ENCODE measurements around the gene B3GNT9. TPM values are rescaled to one million over a fixed set of nuclear protein-coding genes. Genes with fewer than 3 reads are reported as not detected.

The B3GNT9 gene
- total RNA-seq, 3 donors from 2014 or later (not counting 1 experiment from before 2014, with no cell fraction given) = 0.80 to 1.3 (median 1.0) TPM

- Histone ChIP-seq H3K27ac (ENCODE audit: low read length) (no peak overlapping the region), H3K9me3 (ENCODE audit: control insufficient read depth, insufficient read depth, low read length) (no peaks in the 10 kb centered on the region), H3K4me3 (ENCODE audit: low read length) (no peak overlapping the region), H3K4me1 (ENCODE audit: control insufficient read depth, insufficient read depth, low read length) (peaks cover 16% of the 10 kb centered on the region), H3K27me3 (ENCODE audit: control insufficient read depth, insufficient read depth, low read length) (no peaks in the 10 kb centered on the region), H3K36me3 (ENCODE audit: control insufficient read depth, insufficient read depth, low read length) (no peaks in the 10 kb centered on the region)
- no peaks in the 10 kb centered on the region for H3K9me3 Mint-ChIP-seq
- H3K27me3 Mint-ChIP-seq (ENCODE audit: low read depth in 2 of 2) = no peaks in the 10 kb centered on the region
- H3K4me3 Mint-ChIP-seq = no peak overlapping the region
- peak overlapping the region in 1 of 2 donors; percentile 7 for H3K27ac Mint-ChIP-seq
- H3K4me1 Mint-ChIP-seq = peaks cover 15 to 18% of the 10 kb centered on the region in 2 donors
- ATAC-seq = no peak
- no peak for DNase-seq
- WGBS (ENCODE audit: insufficient coverage) = 79% methylated on average over 4 of the region's 5 CpGs
- no peaks in the 10 kb centered on the region for H3K36me3 Mint-ChIP-seq
- intact Hi-C loops (cut with micrococcal nuclease) = loop anchor here (10.0 kb wide), 1 partner anchor 91 kb away; no protein-coding TSS in a partner anchor
- TF ChIP-seq CTCF (IDR thresholded peaks at IDR 0.05) = no peak
These were observed 44.9 kb downstream of the B3GNT9 start for GRCh38 chr16:67105881-67106280.

GRCh38 chr16:67105246-67105645 lies 45.6 kb downstream of the B3GNT9 start:
- WGBS (ENCODE audit: insufficient coverage) = 66% methylated on average over 2 of the region's 2 CpGs
- TF ChIP-seq CTCF (IDR thresholded peaks at IDR 0.05) = no peak
- intact Hi-C loops (cut with micrococcal nuclease) = loop anchor here (10.0 kb wide), 1 partner anchor 90 kb away; no protein-coding TSS in a partner anchor
- DNase-seq (no peak), ATAC-seq (no peak)
- peaks cover 5% of the 10 kb centered on the region for H3K36me3 ChIP-seq (ENCODE audit: control insufficient read depth, insufficient read depth, low read length)
- peaks cover 9% of the 10 kb centered on the region for H3K4me1 ChIP-seq (ENCODE audit: control insufficient read depth, insufficient read depth, low read length)
- no peak overlapping the region for H3K27ac ChIP-seq (ENCODE audit: low read length)
- no peaks in the 10 kb centered on the region for H3K9me3 Mint-ChIP-seq
- H3K27ac Mint-ChIP-seq = no peak overlapping the region
- H3K27me3 ChIP-seq (ENCODE audit: control insufficient read depth, insufficient read depth, low read length) = no peaks in the 10 kb centered on the region
- H3K27me3 Mint-ChIP-seq (ENCODE audit: low read depth in 2 of 2) = no peaks in the 10 kb centered on the region
- H3K36me3 Mint-ChIP-seq = no peaks in the 10 kb centered on the region
- H3K4me3 ChIP-seq (ENCODE audit: low read length) = no peak overlapping the region
- H3K4me1 Mint-ChIP-seq = peaks cover 9 to 11% of the 10 kb centered on the region in 2 donors
- H3K9me3 ChIP-seq (ENCODE audit: control insufficient read depth, insufficient read depth, low read length) = no peaks in the 10 kb centered on the region
- H3K4me3 Mint-ChIP-seq = no peak overlapping the region

GRCh38 chr16:67104845-67105244 lies 46.0 kb downstream of the B3GNT9 start:
- peaks cover 6 to 7% of the 10 kb centered on the region in 2 donors for H3K4me1 Mint-ChIP-seq
- no peak for TF ChIP-seq CTCF (IDR thresholded peaks at IDR 0.05)
- H3K27ac Mint-ChIP-seq = no peak overlapping the region
- intact Hi-C loops (cut with micrococcal nuclease) = loop anchor here (10.0 kb wide), 1 partner anchor 90 kb away; no protein-coding TSS in a partner anchor
- ATAC-seq (no peak), DNase-seq (no peak)
- peaks cover 7% of the 10 kb centered on the region for H3K4me1 ChIP-seq (ENCODE audit: control insufficient read depth, insufficient read depth, low read length)
- peaks cover 7% of the 10 kb centered on the region for H3K36me3 ChIP-seq (ENCODE audit: control insufficient read depth, insufficient read depth, low read length)
- no peak overlapping the region for H3K4me3 ChIP-seq (ENCODE audit: low read length)
- no peaks in the 10 kb centered on the region for H3K36me3 Mint-ChIP-seq
- no peak overlapping the region for H3K27ac ChIP-seq (ENCODE audit: low read length)
- no peaks in the 10 kb centered on the region for H3K9me3 Mint-ChIP-seq
- H3K4me3 Mint-ChIP-seq = no peak overlapping the region
- no peaks in the 10 kb centered on the region for H3K27me3 ChIP-seq (ENCODE audit: control insufficient read depth, insufficient read depth, low read length)
- 87% methylated on average over 5 of the region's 6 CpGs for WGBS (ENCODE audit: insufficient coverage)
- no peaks in the 10 kb centered on the region for H3K27me3 Mint-ChIP-seq (ENCODE audit: low read depth in 2 of 2)
- no peaks in the 10 kb centered on the region for H3K9me3 ChIP-seq (ENCODE audit: control insufficient read depth, insufficient read depth, low read length)

GRCh38 chr16:67104061-67104460 lies 46.7 kb downstream of the B3GNT9 start:
- no peak overlapping the region for H3K4me3 ChIP-seq (ENCODE audit: low read length)
- H3K9me3 ChIP-seq (ENCODE audit: control insufficient read depth, insufficient read depth, low read length) = no peaks in the 10 kb centered on the region
- Mint-ChIP-seq H3K4me1 (no peaks in the 10 kb centered on the region), H3K9me3 (no peaks in the 10 kb centered on the region), H3K4me3 (no peak overlapping the region), H3K27me3 (ENCODE audit: low read depth in 2 of 2) (no peaks in the 10 kb centered on the region), H3K36me3 (no peaks in the 10 kb centered on the region), H3K27ac (no peak overlapping the region)
- peaks cover 2% of the 10 kb centered on the region for H3K4me1 ChIP-seq (ENCODE audit: control insufficient read depth, insufficient read depth, low read length)
- no peak for TF ChIP-seq CTCF (IDR thresholded peaks at IDR 0.05)
- ATAC-seq (no peak), DNase-seq (peak in 1 of 2 donors; percentile 18)
- H3K27me3 ChIP-seq (ENCODE audit: control insufficient read depth, insufficient read depth, low read length) = no peaks in the 10 kb centered on the region
- peaks cover 11% of the 10 kb centered on the region for H3K36me3 ChIP-seq (ENCODE audit: control insufficient read depth, insufficient read depth, low read length)
- H3K27ac ChIP-seq (ENCODE audit: low read length) = no peak overlapping the region
- intact Hi-C loops (cut with micrococcal nuclease) = loop anchor here (10.0 kb wide), 1 partner anchor 89 kb away; no protein-coding TSS in a partner anchor
- 64% methylated on average over 4 of the region's 4 CpGs for WGBS (ENCODE audit: insufficient coverage)
